NB4 (cell line): ENCODE results near the gene MXI1.

Source experiments
- CTCF ChIP-seq: IDR thresholded peaks from one replicate; pipeline ENCODE4 v1.5.1; 2012; ENCODE audit warnings: low read depth, low read length
- MYC ChIP-seq: IDR thresholded peaks from 2 replicates; pipeline ENCODE4 v1.6.1; 2011; ENCODE audit warnings: low read depth, low read length
- POLR2A ChIP-seq: IDR thresholded peaks from 2 replicates; pipeline ENCODE4 v1.6.1; 2011; ENCODE audit warnings: mild to moderate bottlenecking; ENCODE audit not compliant: insufficient read length; ENCODE audit errors: extremely low read depth

GRCh38 chr10:110171032-110171431, 36.4 kb upstream of the MXI1 start:
- no peak for TF ChIP-seq CTCF
- TF ChIP-seq MYC: no peak
- TF ChIP-seq POLR2A: no peak
